IMR-90 (cell line): Measurements from ENCODE around the gene GALNT17. TPM values are rescaled to one million over a fixed set of nuclear protein-coding genes. Genes with fewer than 3 reads are reported as not detected.

Experiments used
- ATAC-seq: fragments of 200-7000 bp; cut with Tn5 transposase; 2 replicates; pipeline ENCODE4 v1.9.1; 2020; ENCODE audit warnings: low read depth, mild to moderate bottlenecking, moderate library complexity
- BruUV-seq: library from RNA; stranded (reverse); fragments of 400-500 nt; replicated peaks from 2 replicates; lab custom pipeline; 2021; lab: Mats Ljungman, UMichigan
- CTCF ChIA-PET: fragments of 300-600 bp; formaldehyde crosslinking; extraction: SDS; loops from one replicate; lab custom pipeline; 2021; ENCODE audit warnings: antibody characterized with exemption; lab: Yijun Ruan, JAX
- POLR2A ChIA-PET: fragments of 300-600 bp; sonication (Branson Sonifier 250); formaldehyde crosslinking; loops from one replicate; lab custom pipeline; 2022; ENCODE audit warnings: antibody characterized with exemption; ENCODE audit not compliant: unreplicated experiment; lab: Charles Lee
- DNase-seq: peaks from one replicate; pipeline ENCODE4 v3.0.0; 2013
- H2AFZ ChIP-seq: replicated peaks from 2 replicates; pipeline ENCODE3; 2013; ENCODE audit warnings: low read length, mild to moderate bottlenecking; ENCODE audit not compliant: poor library complexity
- H2AK5ac ChIP-seq: 2 replicates; pipeline ENCODE4 v1.6.1; 2013; ENCODE audit warnings: low read depth, low read length, inconsistent platforms
- H2AK9ac ChIP-seq: replicated peaks from 2 replicates; pipeline ENCODE3; 2013; ENCODE audit warnings: mild to moderate bottlenecking, low read depth, low read length, moderate library complexity; ENCODE audit not compliant: poor library complexity
- H2BK120ac ChIP-seq: 2 replicates; pipeline ENCODE4 v1.6.1; 2013; ENCODE audit warnings: low read depth, low read length, inconsistent platforms
- H2BK15ac ChIP-seq: 3 replicates; pipeline ENCODE4 v1.6.1; 2013; ENCODE audit warnings: low read depth, low read length, inconsistent platforms
- H2BK20ac ChIP-seq: 2 replicates; pipeline ENCODE4 v1.6.1; 2013; ENCODE audit warnings: low read depth, mild to moderate bottlenecking, inconsistent platforms, low read length, moderate library complexity
- H2BK5ac ChIP-seq: 2 replicates; pipeline ENCODE4 v1.6.1; 2013; ENCODE audit warnings: mild to moderate bottlenecking, low read depth, low read length, inconsistent platforms; ENCODE audit not compliant: poor library complexity, severe bottlenecking
- H3K14ac ChIP-seq: replicated peaks from 2 replicates; pipeline ENCODE4 v1.6.1; 2013; ENCODE audit warnings: low read depth, low read length, inconsistent platforms
- H3K18ac ChIP-seq: 2 replicates; pipeline ENCODE4 v1.6.1; 2013; ENCODE audit warnings: low read depth, low read length, control low read depth
- H3K23ac ChIP-seq: 2 replicates; pipeline ENCODE4 v1.6.1; 2013; ENCODE audit warnings: low read depth, low read length, inconsistent platforms
- H3K27ac ChIP-seq: 2 replicates; pipeline ENCODE4 v1.5.1; 2013; ENCODE audit warnings: mild to moderate bottlenecking, control low read depth, low read length; ENCODE audit not compliant: insufficient read depth
- H3K27me3 ChIP-seq: 2 replicates; pipeline ENCODE4 v1.6.1; 2013; ENCODE audit warnings: low read length; ENCODE audit not compliant: control insufficient read depth, insufficient read depth
- H3K36me3 ChIP-seq: 2 replicates; pipeline ENCODE4 v1.6.1; 2013; ENCODE audit warnings: low read length, mixed read lengths; ENCODE audit not compliant: control insufficient read depth, insufficient read depth
- H3K4ac ChIP-seq: 2 replicates; pipeline ENCODE4 v1.6.1; 2013; ENCODE audit warnings: low read depth, low read length, inconsistent platforms
- H3K4me1 ChIP-seq: 2 replicates; pipeline ENCODE4 v1.6.1; 2013; ENCODE audit warnings: low read length, mixed read lengths; ENCODE audit not compliant: control insufficient read depth, insufficient read depth
- H3K4me2 ChIP-seq: 2 replicates; pipeline ENCODE4 v1.6.1; 2013; ENCODE audit warnings: low read depth, mild to moderate bottlenecking, control low read depth, low read length, moderate library complexity
- H3K4me3 ChIP-seq: 2 replicates; pipeline ENCODE4 v1.5.1; 2013; ENCODE audit warnings: low read depth, mild to moderate bottlenecking, control low read depth, low read length, moderate library complexity; ENCODE audit not compliant: insufficient read depth
- H3K56ac ChIP-seq: 2 replicates; pipeline ENCODE4 v1.6.1; 2013; ENCODE audit warnings: low read length, inconsistent platforms; ENCODE audit not compliant: insufficient read depth; ENCODE audit errors: extremely low read depth
- H3K79me1 ChIP-seq, 2 experiments: 2 replicates each; pipeline ENCODE4 v1.6.1; 2013; ENCODE audit warnings: low read length in 2 of 2, inconsistent platforms in 1 of 2, low read depth in 1 of 2
- H3K9ac ChIP-seq: 2 replicates; pipeline ENCODE4 v1.6.1; 2013; ENCODE audit warnings: low read depth, low read length, control low read depth
- H3K9me1 ChIP-seq: 2 replicates; pipeline ENCODE4 v1.6.1; 2013; ENCODE audit warnings: low read length, inconsistent platforms; ENCODE audit not compliant: insufficient read depth
- H3K9me3 ChIP-seq: 2 replicates; pipeline ENCODE4 v1.6.1; 2013; ENCODE audit warnings: low read length; ENCODE audit not compliant: control insufficient read depth, insufficient read depth
- H4K20me1 ChIP-seq: 2 replicates; pipeline ENCODE4 v1.6.1; 2013; ENCODE audit warnings: low read length, inconsistent platforms; ENCODE audit not compliant: insufficient read depth
- H4K5ac ChIP-seq: 2 replicates; pipeline ENCODE4 v1.6.1; 2013; ENCODE audit warnings: mild to moderate bottlenecking, low read depth, low read length, control low read depth
- H4K8ac ChIP-seq, 2 experiments: 2 replicates each; pipeline ENCODE4 v1.6.1; 2013; ENCODE audit warnings: low read depth in 2 of 2, low read length in 2 of 2, control low read depth in 1 of 2, inconsistent platforms in 1 of 2
- H4K91ac ChIP-seq: 2 replicates; pipeline ENCODE4 v1.6.1; 2013; ENCODE audit warnings: low read depth, low read length, inconsistent platforms; ENCODE audit not compliant: insufficient read depth
- CEBPB ChIP-seq: IDR thresholded peaks from 2 replicates; pipeline ENCODE4 v1.6.1; 2012; ENCODE audit warnings: low read depth, low read length, improper control_type of control experiment
- SMC3 ChIP-seq: fragments of 150-350 bp; IDR thresholded peaks from 2 replicates; pipeline ENCODE4 v1.6.1; 2016; ENCODE audit warnings: low read depth, mild to moderate bottlenecking, antibody characterized with exemption, low read length, moderate library complexity
- WGBS, 2 experiments: methylation state at CpG; one replicate each; pipeline versions ENCODE4 v1.1.5 to v1.1.7; 2013; ENCODE audit warnings: missing lambda C conversion rate in 2 of 2; ENCODE audit not compliant: insufficient read length in 1 of 2; ENCODE audit errors: extremely low coverage in 2 of 2; 5-methylcytosine and 5-hydroxymethylcytosine counted together
- dilution Hi-C: fragments of 300-500 bp; cut with HindIII; formaldehyde crosslinking; loops from one replicate; pipeline ENCODE4 v1.14.3; 2018; ENCODE audit warnings: low sequenced_read_pairs; ENCODE audit not compliant: unreplicated experiment
- in situ Hi-C: fragments of 300-500 bp; cut with MboI; formaldehyde crosslinking; loops from 3 replicates; pipeline ENCODE4 v1.14.3; 2019; ENCODE audit warnings: low sequenced_read_pairs, inconsistent platforms, mixed read lengths
- intact Hi-C: fragments of 100-400 bp; cut with micrococcal nuclease; formaldehyde crosslinking; loops from 2 replicates; pipeline ENCODE4 v1.10.0; 2022
- polyA plus RNA-seq, 3 experiments: library from polyadenylated mRNA; depleted of rRNA; stranded (reverse); fragments of >200 nt; gene quantifications; 2 replicates each; pipeline ENCODE4 v1.2.3, GENCODE V29; 2012; ENCODE audit warnings: low replicate concordance in 1 of 3
- total RNA-seq: library from RNA; depleted of rRNA; stranded (reverse); fragments of >200 nt; gene quantifications from 2 replicates; pipeline ENCODE4 v1.2.3, GENCODE V29; 2012

Gene GALNT17
- total and polyA plus RNA-seq, 2 of the 4 experiments (the other 2 are of a cell fraction), result not detected

DNA sequence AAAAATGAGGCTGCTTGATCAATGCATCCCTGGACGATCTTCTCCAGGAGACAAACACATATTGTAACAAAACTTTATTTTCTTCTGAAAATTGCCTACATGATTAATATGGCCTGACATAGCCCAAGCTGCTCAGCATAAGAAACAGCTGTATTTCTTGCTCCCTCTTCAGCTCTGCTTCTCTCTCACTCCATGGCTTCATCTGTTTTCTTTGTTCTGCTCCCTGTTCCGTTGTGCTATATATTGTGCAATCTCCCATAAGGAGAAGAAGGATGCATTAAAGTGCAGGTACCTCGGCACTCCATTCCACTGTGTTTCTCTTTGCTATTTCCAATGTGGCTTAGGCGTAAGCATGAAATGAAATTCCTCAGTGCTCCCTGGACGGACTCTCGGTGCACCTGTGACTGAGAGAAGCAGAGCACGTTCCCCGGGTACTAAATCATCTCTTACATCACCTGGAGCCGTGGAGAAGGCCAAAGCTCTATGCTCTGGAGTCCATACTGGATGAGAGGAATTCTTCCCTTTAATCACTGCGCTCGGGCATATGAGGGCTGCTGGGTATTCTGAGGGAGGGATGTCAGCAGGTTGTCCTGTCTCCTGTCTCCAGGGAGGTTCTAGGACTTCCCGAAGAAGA lies 254.3 kb downstream of the GALNT17 start:
- no peaks in the 10 kb centered on the region for H3K27me3 ChIP-seq
- in situ Hi-C loops, result no loop called here
- WGBS, 2 experiments, result 80% methylated on average over 1 of the region's 12 CpGs; no CpG with 5 or more reads in 1 of the 2 experiments
- DNase-seq (no peak), ATAC-seq (no peak)
- no peak overlapping the region for H4K5ac ChIP-seq
- ChIA-PET POLR2A (no interaction called here), CTCF (no interaction called here)
- no peak overlapping the region for H3K14ac ChIP-seq
- no peak overlapping the region for H3K56ac ChIP-seq
- no peak overlapping the region for H4K8ac ChIP-seq
- no peak overlapping the region for H2BK20ac ChIP-seq
- H3K4me2 ChIP-seq, result no peak overlapping the region
- H2AK9ac ChIP-seq, result no peak overlapping the region
- no peak overlapping the region for H3K18ac ChIP-seq
- H3K4me1 ChIP-seq, result no peaks in the 10 kb centered on the region
- BruUV-seq, result no TSS peak
- no peak overlapping the region for H3K4me3 ChIP-seq
- H2AK5ac ChIP-seq, result no peak overlapping the region
- H3K23ac ChIP-seq, result no peak overlapping the region
- peaks cover 43% of the 10 kb centered on the region for H3K9me3 ChIP-seq
- no peak overlapping the region for H2BK15ac ChIP-seq
- no peaks in the 10 kb centered on the region for H3K9me1 ChIP-seq
- no peak overlapping the region for H2AFZ ChIP-seq
- intact Hi-C loops, result no loop called here
- no peak overlapping the region for H3K4ac ChIP-seq
- H2BK5ac ChIP-seq, result no peak overlapping the region
- H3K27ac ChIP-seq, result no peak overlapping the region
- H3K9ac ChIP-seq, result no peak overlapping the region
- no peaks in the 10 kb centered on the region for H3K36me3 ChIP-seq
- no peaks in the 10 kb centered on the region for H3K79me1 ChIP-seq
- no peaks in the 10 kb centered on the region for H4K20me1 ChIP-seq
- H4K91ac ChIP-seq, result no peak overlapping the region
- no peak overlapping the region for H2BK120ac ChIP-seq
- TF ChIP-seq CEBPB, result peak; percentile 51; the same call in 1 of the 2 replicates
- no peak for TF ChIP-seq SMC3
- dilution Hi-C loops, result no loop called here
